ENCODE results near the gene RNF166. TPM values are rescaled to one million over a fixed set of nuclear protein-coding genes. Genes with fewer than 3 reads are reported as not detected.

RNF166 gene
- total and polyA plus RNA-seq, 2 of the 13 experiments (the other 11 are each of a cell fraction or from before 2014, with no cell fraction given), result 21.4 to 23.0 TPM

DNA sequence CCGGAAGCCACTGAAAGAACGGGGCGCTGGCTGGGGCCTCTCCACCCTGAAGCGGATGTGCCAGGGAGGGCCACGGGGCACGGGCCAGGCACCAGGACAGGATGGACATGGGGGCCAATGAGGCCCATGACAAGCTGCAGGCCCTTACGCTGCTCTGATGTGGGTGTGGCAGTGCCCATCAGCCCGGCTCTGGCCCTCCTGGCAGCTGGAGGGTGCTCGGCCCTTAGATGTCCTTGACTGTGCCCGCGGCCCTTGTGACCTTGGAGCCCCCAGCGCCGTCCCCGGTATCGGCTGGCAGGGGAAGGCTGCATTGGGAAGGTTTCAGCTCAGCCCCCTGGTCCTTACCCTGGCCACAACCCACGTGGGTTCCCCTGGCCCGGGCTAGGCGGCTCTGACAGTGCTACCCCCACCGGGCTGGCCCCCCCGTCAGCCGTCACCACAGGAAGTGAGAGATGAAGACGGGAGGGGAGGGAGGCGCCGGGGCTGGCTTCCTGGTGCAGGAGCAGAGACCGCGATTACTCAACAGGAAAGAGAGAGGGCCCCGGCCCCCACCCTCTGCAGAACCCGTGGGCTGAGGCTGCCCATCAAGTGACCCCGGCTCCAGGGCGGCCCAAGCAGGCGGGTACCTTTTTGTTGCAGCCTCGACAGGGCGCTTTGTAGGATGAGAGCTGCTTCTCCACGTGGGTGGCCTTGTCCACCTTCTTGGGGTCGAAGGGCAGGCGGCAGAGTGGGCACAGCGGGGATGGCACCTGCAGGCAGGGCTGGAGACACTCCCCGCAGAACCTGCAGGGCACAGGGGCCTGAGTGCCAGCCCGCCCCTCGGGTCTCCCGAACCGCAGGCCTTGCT lies 5.3 kb downstream of the RNF166 start (continued):
- TF ChIP-seq ZBTB43 (CRISPR knock-in tag; conservative IDR thresholded peaks at IDR 0.05) (0 out of 2 replicates have a peak, but pooled peaks have one; percentile 10), KDM1A (CRISPR knock-in tag; IDR thresholded peaks at IDR 0.05) (no peak), MNT (IDR thresholded peaks at IDR 0.05) (peak; percentile 59), ZNF33A (CRISPR knock-in tag; IDR thresholded peaks at IDR 0.05; ENCODE audit: borderline replicate concordance) (peak; percentile 96; the same call in 1 of the 2 replicates), U2AF2 (IDR thresholded peaks at IDR 0.05; ENCODE audit: low read depth, low read length) (no peak), ZMAT5 (CRISPR knock-in tag; IDR thresholded peaks at IDR 0.05; ENCODE audit: borderline replicate concordance, low read depth) (no peak), KLF6 (CRISPR knock-in tag; IDR thresholded peaks at IDR 0.05) (no peak; the same call in 1 of the 2 replicates), KAT8 (CRISPR knock-in tag; IDR thresholded peaks at IDR 0.05) (peak; percentile 94), ZNF282 (IDR thresholded peaks at IDR 0.05; ENCODE audit: partially characterized antibody) (no peak), HOXA9 (CRISPR knock-in tag; IDR thresholded peaks at IDR 0.05; ENCODE audit: borderline replicate concordance) (no peak), ZNF460 (CRISPR knock-in tag; IDR thresholded peaks at IDR 0.05; ENCODE audit: borderline replicate concordance) (peak; percentile 71; the same call in 1 of the 2 replicates), HIVEP1 (CRISPR knock-in tag; IDR thresholded peaks at IDR 0.05) (peak; percentile 40), ZNF451 (CRISPR knock-in tag; IDR thresholded peaks at IDR 0.05) (0 out of 2 replicates have a peak, but pooled peaks have one; percentile 84), ZNF674 (CRISPR knock-in tag; IDR thresholded peaks at IDR 0.05; ENCODE audit: low read depth) (no peak), ZZZ3 (CRISPR knock-in tag; IDR thresholded peaks at IDR 0.05; ENCODE audit: borderline replicate concordance) (peak; percentile 45; the same call in 1 of the 2 replicates), ZBTB26 (CRISPR knock-in tag; IDR thresholded peaks at IDR 0.05; ENCODE audit: borderline replicate concordance) (0 out of 2 replicates have a peak, but pooled peaks have one; percentile 57), CBFB (CRISPR knock-in tag; IDR thresholded peaks at IDR 0.05) (peak; percentile 73; the same call in 1 of the 2 replicates)
- TF ChIP-seq, protein P1, sequence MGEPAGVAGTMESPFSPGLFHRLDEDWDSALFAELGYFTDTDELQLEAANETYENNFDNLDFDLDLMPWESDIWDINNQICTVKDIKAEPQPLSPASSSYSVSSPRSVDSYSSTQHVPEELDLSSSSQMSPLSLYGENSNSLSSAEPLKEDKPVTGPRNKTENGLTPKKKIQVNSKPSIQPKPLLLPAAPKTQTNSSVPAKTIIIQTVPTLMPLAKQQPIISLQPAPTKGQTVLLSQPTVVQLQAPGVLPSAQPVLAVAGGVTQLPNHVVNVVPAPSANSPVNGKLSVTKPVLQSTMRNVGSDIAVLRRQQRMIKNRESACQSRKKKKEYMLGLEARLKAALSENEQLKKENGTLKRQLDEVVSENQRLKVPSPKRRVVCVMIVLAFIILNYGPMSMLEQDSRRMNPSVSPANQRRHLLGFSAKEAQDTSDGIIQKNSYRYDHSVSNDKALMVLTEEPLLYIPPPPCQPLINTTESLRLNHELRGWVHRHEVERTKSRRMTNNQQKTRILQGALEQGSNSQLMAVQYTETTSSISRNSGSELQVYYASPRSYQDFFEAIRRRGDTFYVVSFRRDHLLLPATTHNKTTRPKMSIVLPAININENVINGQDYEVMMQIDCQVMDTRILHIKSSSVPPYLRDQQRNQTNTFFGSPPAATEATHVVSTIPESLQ (CRISPR knock-in tag; conservative IDR thresholded peaks at IDR 0.05), result 0 out of 2 replicates have a peak, but pooled peaks have one; percentile 37
- TF ChIP-seq, protein P2, sequence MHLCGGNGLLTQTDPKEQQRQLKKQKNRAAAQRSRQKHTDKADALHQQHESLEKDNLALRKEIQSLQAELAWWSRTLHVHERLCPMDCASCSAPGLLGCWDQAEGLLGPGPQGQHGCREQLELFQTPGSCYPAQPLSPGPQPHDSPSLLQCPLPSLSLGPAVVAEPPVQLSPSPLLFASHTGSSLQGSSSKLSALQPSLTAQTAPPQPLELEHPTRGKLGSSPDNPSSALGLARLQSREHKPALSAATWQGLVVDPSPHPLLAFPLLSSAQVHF (CRISPR knock-in tag; IDR thresholded peaks at IDR 0.05), result no peak
- TF ChIP-seq, protein P3, sequence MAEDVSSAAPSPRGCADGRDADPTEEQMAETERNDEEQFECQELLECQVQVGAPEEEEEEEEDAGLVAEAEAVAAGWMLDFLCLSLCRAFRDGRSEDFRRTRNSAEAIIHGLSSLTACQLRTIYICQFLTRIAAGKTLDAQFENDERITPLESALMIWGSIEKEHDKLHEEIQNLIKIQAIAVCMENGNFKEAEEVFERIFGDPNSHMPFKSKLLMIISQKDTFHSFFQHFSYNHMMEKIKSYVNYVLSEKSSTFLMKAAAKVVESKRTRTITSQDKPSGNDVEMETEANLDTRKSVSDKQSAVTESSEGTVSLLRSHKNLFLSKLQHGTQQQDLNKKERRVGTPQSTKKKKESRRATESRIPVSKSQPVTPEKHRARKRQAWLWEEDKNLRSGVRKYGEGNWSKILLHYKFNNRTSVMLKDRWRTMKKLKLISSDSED (CRISPR knock-in tag; IDR thresholded peaks at IDR 0.05), result no peak
